NCI-H187 (cell line): ENCODE results near the gene PITPNB.

Experiments
- DNase-seq, 2 experiments: peaks; one replicate each; lab custom pipeline; 2025; lab: John Stamatoyannopoulos, UW

The PITPNB gene

GRCh38 chr22:27880778-27881394, 38.2 kb downstream of the PITPNB start:
- DNase-seq = no peak

GRCh38 chr22:27879923-27880322, 39.1 kb downstream of the PITPNB start:
- no peak for DNase-seq

GRCh38 chr22:27878541-27878940, 40.5 kb downstream of the PITPNB start:
- DNase-seq = no peak

GRCh38 chr22:27877501-27877900, 41.6 kb downstream of the PITPNB start:
- no peak for DNase-seq

GRCh38 chr22:27876684-27877083, 42.4 kb downstream of the PITPNB start:
- peak; percentile 6 to 63 for DNase-seq

GRCh38 chr22:27875951-27876350, 43.1 kb downstream of the PITPNB start:
- no peak for DNase-seq

- no peak for DNase-seq
Measured at GRCh38 chr22:27874764-27875163, 44.3 kb downstream of the PITPNB start.

- DNase-seq = no peak
Measured at GRCh38 chr22:27874185-27874584, 44.9 kb downstream of the PITPNB start.

GRCh38 chr22:27873472-27873871, 45.6 kb downstream of the PITPNB start:
- no peak for DNase-seq

GRCh38 chr22:27872488-27872887, 46.6 kb downstream of the PITPNB start:
- DNase-seq = no peak

- no peak for DNase-seq
Measured at GRCh38 chr22:27871306-27872014, 47.6 kb downstream of the PITPNB start.

GRCh38 chr22:27870234-27871191, 48.5 kb downstream of the PITPNB start:
- no peak for DNase-seq

- DNase-seq = no peak
Measured at GRCh38 chr22:27868732-27869282, 50.2 kb downstream of the PITPNB start.

GRCh38 chr22:27867953-27868731, 50.9 kb downstream of the PITPNB start:
- no peak for DNase-seq

GRCh38 chr22:27867085-27867952, 51.7 kb downstream of the PITPNB start:
- DNase-seq = no peak

- DNase-seq = no peak
Measured at GRCh38 chr22:27866135-27867084, 52.6 kb downstream of the PITPNB start.

- DNase-seq = no peak
Measured at GRCh38 chr22:27865496-27865895, 53.6 kb downstream of the PITPNB start.

GRCh38 chr22:27863556-27863955, 55.5 kb downstream of the PITPNB start:
- DNase-seq = no peak

- no peak for DNase-seq
Measured at GRCh38 chr22:27863001-27863400, 56.1 kb downstream of the PITPNB start.
